Neural cell (in vitro differentiated cells): ENCODE data around the gene ZBTB21.

Experiments used
- CTCF ChIP-seq: fragments of 450-650 bp; IDR thresholded peaks from 2 replicates; pipeline ENCODE4 v1.5.1; 2014; ENCODE audit warnings: antibody characterized with exemption, mild to moderate bottlenecking, moderate library complexity; ENCODE audit not compliant: poor library complexity, severe bottlenecking
- EZH2 ChIP-seq: fragments of 200-600, 300-800 bp; shearing (Covaris generic), sonication (generic); IDR thresholded peaks from 2 replicates; pipeline ENCODE4 v1.6.1; 2014; ENCODE audit warnings: antibody characterized with exemption, low read length, borderline replicate concordance, mild to moderate bottlenecking; ENCODE audit not compliant: insufficient read depth, poor library complexity, severe bottlenecking
- MXI1 ChIP-seq: fragments of 450-650 bp; conservative IDR thresholded peaks from 2 replicates; pipeline ENCODE4 v1.6.1; 2014; ENCODE audit warnings: antibody characterized with exemption, mild to moderate bottlenecking; ENCODE audit not compliant: poor library complexity, severe bottlenecking
- TAF1 ChIP-seq: IDR thresholded peaks from 2 replicates; pipeline ENCODE4 v1.6.1; 2012; ENCODE audit warnings: low read depth

GRCh38 chr21:42012763-42013329 lies 2.7 kb upstream of the ZBTB21 start:
- no peak for TF ChIP-seq CTCF
- TF ChIP-seq EZH2 = no peak
- TF ChIP-seq TAF1 = no peak
- no peak for TF ChIP-seq MXI1
